H1 (cell line): ENCODE measurements around the gene C6orf163. TPM values are rescaled to one million over a fixed set of nuclear protein-coding genes. Genes with fewer than 3 reads are reported as not detected.

Source experiments
- polyA plus RNA-seq, 7 experiments: library from polyadenylated mRNA; depleted of rRNA in 3 of 7; stranded (reverse) in 5 of 7; unstranded in 2 of 7; fragments of >200 nt in 5 of 7; fragments of 200-250 nt in 2 of 7; gene quantifications; 1 replicate in 5 of 7; 2 replicates in 1 of 7; 4 replicates in 1 of 7; pipeline versions ENCODE4 v1.2.1 to v1.2.3, GENCODE V29; 2011 to 2013; ENCODE audit warnings: missing spikeins in 2 of 7, mixed read lengths in 2 of 7
- total RNA-seq: library from RNA; stranded (reverse); fragmentation: NEBNext Ultra II Directional; extraction: Animal tissue kit (Norgen Biotek cat#: 25700); gene quantifications from 2 replicates; pipeline ENCODE4 v1.2.1, GENCODE V29; 2021

Gene C6orf163
- total and polyA plus RNA-seq, 2 of the 8 experiments (the other 6 are each of a cell fraction or from before 2014, with no cell fraction given) = 0.36 to 1.5 TPM

Other genes starting within 250 kb of the C6orf163 start
- gene CGA, start 249.7 kb upstream of the C6orf163 start, total RNA-seq = not detected in 2 replicates
- gene CGA, start 249.7 kb upstream of the C6orf163 start, polyA plus RNA-seq (2011; rRNA removed) = not detected in 2 replicates
- gene ZNF292, start 189.2 kb upstream of the C6orf163 start, total RNA-seq = 38.0 and 44.2 TPM in 2 replicates
- gene ZNF292, start 189.2 kb upstream of the C6orf163 start, polyA plus RNA-seq (2011; rRNA removed) = 5.0 and 6.8 TPM in 2 replicates
- 8.6 and 10.7 TPM in 2 replicates for gene SMIM8, start 22.2 kb upstream of the C6orf163 start, total RNA-seq
- 1.6 and 3.0 TPM in 2 replicates for gene SMIM8, start 22.2 kb upstream of the C6orf163 start, polyA plus RNA-seq (2011; rRNA removed)
- gene GJB7, start 15.5 kb upstream of the C6orf163 start, total RNA-seq = 0.63 and 0.99 TPM in 2 replicates
- 0.41 and 0.65 TPM in 2 replicates for gene GJB7, start 15.5 kb upstream of the C6orf163 start, polyA plus RNA-seq (2011; rRNA removed)
- gene CFAP206, start 63.2 kb downstream of the C6orf163 start, total RNA-seq = not detected in 2 replicates
- gene CFAP206, start 63.2 kb downstream of the C6orf163 start, polyA plus RNA-seq (2011; rRNA removed) = not detected in 2 replicates
- 7.7 and 9.2 TPM in 2 replicates for gene SLC35A1, start 128.2 kb downstream of the C6orf163 start, total RNA-seq
- gene SLC35A1, start 128.2 kb downstream of the C6orf163 start, polyA plus RNA-seq (2011; rRNA removed) = 2.6 and 4.7 TPM in 2 replicates
- 38.5 and 40.5 TPM in 2 replicates for gene RARS2, start 245.2 kb downstream of the C6orf163 start, total RNA-seq
- gene RARS2, start 245.2 kb downstream of the C6orf163 start, polyA plus RNA-seq (2011; rRNA removed) = 4.9 and 10.2 TPM in 2 replicates
- gene ORC3, start 245.3 kb downstream of the C6orf163 start, total RNA-seq = 54.4 and 60.9 TPM in 2 replicates
- 18.1 and 35.9 TPM in 2 replicates for gene ORC3, start 245.3 kb downstream of the C6orf163 start, polyA plus RNA-seq (2011; rRNA removed)